GM21786 (cell line): ENCODE data around the gene APBB2.

Experiments used
- ATAC-seq: cut with Tn5 transposase; IDR thresholded peaks from one replicate; pipeline ENCODE4 v1.9.1; 2021; ENCODE audit not compliant: unreplicated experiment

APBB2 gene

GRCh38 chr4:41216294-41217019 lies 2.1 kb upstream of the APBB2 start:
- peak; percentile 41 for ATAC-seq

DNA sequence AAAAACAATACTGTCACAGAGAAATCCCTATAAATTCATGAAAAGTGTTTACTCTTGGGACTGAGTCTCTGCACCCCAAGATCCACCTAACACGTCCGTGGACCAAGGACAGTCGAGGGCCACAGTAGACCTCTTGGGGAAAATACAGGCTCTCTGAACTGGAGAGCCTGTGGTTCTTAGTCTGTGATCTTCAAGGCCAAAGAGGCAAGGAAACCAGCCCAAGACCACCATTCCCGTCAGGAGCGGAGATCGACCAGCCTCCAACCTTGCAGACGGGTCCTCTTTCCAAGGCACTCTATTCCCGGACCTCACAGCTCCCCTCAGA lies 1.6 kb upstream of the APBB2 start:
- no peak for ATAC-seq

- no peak for ATAC-seq
Measured at GRCh38 chr4:41215155-41215554, 813 bp upstream of the APBB2 start.

GRCh38 chr4:41214825-41215146 lies 444 bp upstream of the APBB2 start:
- ATAC-seq, result peak; percentile 1

DNA sequence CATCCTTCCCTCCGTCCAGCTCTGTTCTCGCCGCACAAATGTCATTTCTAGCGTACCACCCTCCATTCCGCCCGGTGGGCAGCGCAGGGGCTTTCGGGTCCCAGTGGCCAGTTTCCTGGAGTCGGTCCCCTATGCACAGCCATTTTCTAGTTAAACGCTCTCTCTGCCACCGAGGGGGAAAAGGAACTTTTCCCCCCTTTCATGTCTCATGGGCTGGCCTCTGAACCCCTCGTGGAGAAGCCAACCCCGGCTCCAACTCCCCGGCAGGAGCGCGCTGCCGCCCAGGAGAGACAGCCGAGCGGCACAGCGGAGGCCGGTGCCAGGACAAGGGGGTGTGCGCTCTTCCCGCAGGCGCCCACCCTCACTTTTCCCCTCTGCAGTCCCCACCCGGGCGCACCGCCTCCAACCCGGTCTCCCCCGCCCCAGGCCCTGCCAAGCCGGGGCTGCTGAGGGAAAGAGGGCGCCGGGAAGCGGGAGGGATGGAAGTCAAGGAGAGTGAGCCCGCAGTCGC lies 662 bp downstream of the APBB2 start:
- ATAC-seq, result peak; percentile 3

DNA sequence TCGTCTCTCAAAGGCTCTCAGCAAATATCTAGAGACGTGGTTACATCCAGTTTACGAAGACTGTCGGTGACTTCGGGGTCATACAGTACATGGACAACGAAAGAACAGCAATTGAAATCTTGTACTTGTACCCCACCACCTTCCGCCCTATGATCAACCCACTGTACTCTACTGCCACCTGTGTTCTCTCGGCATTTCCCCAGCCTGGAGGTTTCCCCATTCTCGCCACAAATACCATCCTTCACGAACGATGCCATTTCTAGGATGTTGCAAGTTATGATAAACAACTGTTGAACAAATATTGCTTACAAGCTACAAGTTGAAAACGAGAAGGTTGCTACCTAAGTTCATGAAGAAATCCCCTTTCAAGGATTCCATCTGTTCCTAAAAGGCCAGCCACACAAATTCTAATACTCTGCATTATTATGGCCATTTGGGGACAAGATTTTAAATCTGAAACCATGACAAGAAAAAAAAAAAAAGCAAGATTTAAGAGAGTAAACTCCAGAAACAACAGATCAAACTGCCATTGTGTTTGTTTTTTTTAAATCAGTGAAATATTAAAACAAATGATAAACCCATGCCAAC lies 1.6 kb downstream of the APBB2 start:
- ATAC-seq, result peak; percentile 27

DNA sequence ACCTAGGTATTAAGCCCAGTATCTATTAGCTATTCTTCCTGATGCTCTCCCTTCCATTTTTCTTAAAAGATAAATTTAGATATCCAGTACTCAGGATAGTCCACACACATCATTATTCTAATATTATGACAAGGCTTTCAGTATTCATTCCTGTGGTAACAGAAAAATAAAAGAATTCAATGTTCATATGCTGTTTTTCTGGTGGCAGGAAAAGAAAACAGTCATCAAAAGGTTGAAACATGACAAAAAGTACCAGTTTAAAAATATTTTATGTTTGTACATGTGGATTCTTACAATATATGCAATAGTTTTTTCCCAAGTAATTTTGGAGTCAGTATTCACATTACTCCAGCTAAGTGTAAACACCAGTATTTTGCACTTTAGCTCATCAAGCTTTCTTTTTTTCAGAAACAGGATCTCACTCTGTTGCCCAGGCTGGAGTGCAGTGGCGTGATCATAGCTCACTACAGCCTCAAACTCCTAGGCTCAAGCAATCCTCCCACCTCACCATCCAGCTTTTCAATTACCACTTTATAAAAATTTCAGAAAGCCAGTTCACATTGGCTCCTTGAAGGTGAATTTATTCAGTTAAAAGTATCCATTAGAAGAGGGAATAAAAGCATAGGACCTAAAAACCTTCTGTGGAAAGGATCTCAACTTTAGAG lies 2.3 kb downstream of the APBB2 start:
- ATAC-seq, result no peak

GRCh38 chr4:41209901-41210300 lies 4.4 kb downstream of the APBB2 start:
- ATAC-seq, result no peak

DNA sequence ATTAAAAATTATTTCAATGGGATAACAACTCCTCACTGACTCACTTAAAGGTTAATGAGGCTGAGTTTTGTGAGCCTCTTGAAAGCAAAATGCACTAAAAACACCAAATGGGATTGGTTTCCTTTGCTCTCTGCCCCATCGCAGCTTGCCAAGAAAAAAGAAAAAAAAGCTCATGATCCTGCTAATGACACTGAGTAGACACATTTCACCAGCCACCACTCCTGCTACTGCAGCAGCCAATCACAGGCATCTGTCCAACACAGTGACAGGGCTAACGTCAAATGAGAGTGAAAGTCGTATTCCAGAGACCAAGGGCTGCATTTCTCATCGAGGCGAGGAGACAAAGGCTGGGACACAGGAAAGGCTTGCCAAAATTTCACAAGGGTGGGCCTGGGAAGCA lies 5.2 kb downstream of the APBB2 start:
- no peak for ATAC-seq

GRCh38 chr4:41207291-41207831 lies 7.0 kb downstream of the APBB2 start:
- ATAC-seq, result no peak

DNA sequence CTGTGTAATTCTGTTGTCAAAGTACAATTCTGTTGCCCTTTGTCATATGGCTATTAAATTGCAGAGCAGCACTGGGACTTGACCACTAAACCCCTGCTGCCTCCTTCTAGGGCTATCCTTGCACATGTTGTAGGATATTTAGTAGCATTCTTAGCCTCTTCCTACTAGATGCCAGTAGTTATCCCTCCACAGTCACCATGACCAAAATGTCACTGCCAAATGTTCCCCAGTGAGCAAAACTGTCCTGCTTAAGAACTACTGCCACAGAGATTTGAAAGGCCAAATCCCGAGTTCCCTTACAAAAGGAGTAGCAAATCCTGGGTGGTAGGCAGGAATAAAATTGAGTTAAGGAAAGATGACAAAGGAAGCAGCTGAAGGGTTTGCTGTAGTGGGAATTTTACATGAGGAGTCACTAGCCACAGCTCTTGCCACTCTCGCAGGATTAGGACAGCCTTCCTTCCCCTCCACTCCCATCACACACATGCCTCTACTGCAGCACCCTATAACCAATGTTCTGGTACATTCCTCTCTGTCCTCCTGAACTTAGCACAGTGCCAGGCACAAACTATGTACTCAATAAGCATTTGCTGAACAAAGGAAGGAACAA lies 8.4 kb downstream of the APBB2 start:
- ATAC-seq, result no peak

DNA sequence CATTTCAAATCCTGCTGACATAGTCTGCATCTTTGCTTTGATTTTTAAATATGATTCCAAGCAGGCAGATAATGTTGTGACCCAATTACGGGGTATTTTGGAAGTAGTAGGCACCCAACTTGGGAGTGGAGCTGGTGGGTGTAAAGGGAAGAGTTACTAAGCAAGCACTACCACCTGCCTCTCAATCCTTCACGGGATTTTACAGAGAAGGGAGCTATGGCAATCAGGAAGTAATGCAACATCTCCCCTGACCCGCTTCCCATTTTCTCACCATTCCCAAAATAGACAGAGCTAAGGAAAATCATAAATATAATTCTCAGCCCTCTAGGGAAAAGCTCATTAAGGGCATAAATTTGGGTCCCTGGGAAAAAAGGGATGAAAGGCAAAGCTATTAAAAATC lies 9.2 kb downstream of the APBB2 start:
- no peak for ATAC-seq

DNA sequence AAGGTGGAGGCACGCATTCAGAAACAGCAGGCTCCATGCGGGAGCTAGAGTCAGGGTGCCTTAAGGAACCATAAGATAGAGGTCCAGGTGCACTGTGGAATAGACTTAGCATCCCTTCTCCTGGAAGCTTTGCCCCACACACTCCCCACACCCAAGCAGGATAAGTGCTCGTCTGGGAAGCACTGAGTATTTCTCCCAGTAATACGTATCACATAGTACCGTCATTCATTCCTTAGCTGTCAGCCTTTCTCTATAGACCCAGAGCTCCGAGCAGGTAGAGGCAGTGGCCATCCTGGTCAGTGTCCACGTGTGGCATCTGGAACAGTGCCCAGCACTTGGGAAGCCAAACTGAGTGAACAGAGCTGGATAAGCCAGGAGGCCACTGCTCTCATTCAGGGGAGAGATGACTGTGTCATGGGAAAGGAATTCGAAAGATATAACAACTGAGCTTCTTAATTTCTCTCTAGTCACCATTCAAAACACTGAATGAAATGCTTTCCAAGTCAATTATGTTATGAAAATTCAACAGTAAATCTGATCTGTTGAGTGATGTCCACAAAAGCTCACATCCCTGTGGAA lies 9.9 kb downstream of the APBB2 start:
- no peak for ATAC-seq

DNA sequence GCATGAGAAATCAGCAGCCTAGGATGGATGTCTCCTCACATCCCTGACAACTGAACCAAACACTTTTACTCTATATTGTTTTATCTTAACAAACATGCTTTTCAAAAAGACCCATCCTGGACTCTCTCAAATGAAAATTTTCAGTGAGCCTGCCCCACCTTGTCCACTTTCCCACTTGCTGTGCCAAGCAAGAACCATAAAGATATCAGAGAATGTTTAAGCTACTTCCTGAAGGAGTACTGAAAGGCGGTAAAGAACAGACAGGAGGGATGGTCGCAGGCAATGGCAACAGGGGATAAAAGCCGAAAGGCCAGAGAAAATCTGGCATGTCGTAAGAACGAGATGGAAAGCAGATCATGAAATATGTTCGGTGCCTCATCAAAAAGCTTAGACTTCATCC lies 10.5 kb downstream of the APBB2 start:
- no peak for ATAC-seq

DNA sequence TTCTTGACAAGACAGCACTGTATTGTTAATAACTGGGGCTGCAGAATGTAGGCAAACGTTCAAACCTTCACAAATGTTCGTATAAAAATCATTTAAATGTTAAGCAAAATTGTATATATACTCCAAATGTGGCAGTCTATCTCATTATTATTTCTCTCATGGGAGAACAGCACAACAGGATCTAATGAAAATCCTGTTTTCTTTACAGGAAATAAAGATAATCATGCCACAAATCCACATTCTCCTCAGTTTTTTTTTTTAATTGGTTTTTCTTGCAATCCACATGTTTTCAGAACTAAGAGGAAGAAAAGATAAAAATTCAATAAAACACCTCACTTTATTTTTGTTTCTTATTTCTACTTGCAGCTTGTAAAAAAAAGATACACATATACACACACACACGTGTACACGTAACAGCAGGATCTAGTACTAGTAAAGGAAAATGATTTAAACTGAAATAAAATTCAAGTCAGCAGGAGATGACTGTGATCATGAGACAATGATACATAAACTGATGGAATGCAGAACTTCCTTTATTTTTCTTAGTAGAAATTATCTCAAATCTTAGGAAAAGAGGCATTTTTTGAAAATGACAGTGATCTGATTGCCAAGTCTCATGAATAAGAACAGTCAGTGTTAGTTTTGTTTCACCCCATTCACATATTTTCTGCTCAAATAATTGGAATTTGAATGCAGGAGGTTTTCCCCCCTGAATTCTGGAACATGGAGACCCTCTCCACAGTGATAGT lies 11.3 kb downstream of the APBB2 start:
- no peak for ATAC-seq

- ATAC-seq, result no peak
Measured at GRCh38 chr4:41202356-41202755, 12.0 kb downstream of the APBB2 start.

DNA sequence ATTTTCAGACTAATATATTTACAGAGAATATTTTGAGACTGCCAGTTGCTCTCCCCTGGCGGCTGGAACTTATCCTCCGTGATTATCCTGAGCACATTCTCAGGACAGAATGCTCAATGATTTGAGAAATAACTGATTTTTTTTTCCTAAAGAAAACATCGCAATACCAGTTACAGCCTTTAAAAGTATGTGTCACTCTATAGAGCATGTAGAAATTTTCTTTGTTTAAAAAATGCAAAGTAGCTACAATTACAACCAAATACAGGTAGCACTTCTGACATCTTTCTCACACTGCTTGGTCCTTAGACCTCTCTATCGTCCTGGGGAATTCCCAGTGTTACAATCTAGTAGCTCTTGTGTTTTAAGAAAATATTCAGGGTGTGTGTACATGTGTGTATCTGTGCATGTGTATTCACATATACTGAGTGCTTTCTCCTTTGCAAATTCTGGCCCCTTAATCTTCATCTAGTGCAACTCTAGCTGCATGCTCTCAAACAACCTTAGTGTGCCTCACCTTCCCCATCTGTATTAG lies 13.8 kb downstream of the APBB2 start:
- ATAC-seq, result no peak

DNA sequence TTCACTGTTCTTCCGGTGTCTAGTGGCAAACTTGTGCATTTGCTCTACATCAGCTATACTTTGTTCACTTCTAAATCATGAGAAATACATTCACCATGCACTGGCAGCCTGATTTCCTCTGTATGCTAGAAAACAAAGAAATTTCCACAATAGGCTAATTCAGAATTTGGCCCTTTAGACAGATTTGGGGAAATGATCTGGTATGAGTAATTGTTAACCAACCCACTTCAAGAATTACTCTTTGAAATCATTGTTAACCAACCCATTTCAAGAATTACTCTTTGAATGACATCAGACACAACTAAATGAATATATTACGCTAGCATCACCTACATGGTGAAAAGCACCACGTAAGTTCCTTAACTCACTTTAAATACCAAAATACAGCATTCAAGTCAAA lies 14.6 kb downstream of the APBB2 start:
- ATAC-seq, result no peak

DNA sequence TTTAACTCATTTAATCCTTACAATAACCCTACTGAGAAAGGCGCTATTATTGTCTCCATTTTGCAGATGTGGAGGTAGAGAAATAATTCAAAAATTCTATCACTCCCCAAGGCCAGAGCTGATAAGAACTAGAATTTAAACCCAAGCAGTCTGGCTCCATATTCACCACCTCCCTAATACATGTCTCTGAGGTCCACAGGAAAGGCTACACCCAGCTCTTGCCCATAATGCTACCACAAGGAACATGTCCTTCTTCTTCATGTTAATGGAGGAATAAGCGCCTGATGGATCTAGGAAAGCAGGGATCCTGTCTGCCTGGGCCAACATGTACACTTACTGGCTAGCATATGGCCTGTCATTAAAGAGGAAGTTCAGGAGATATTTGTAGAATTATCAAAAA lies 16.3 kb downstream of the APBB2 start:
- ATAC-seq, result no peak

- no peak for ATAC-seq
Measured at GRCh38 chr4:41197495-41197894, 16.8 kb downstream of the APBB2 start.
